Measurements from ENCODE around the gene PEMT.

The PEMT gene

GRCh38 chr17:17514993-17515933 is 76.2 kb downstream of the PEMT start:
- no peak for DNase-seq (ENCODE audit: low read depth)

- DNase-seq (ENCODE audit: low read depth): no peak
Observed at GRCh38 chr17:17514361-17514992, 77.0 kb downstream of the PEMT start.

GRCh38 chr17:17513626-17514025 is 77.9 kb downstream of the PEMT start:
- no peak for DNase-seq (ENCODE audit: low read depth)

- DNase-seq (ENCODE audit: low read depth): no peak
Observed at GRCh38 chr17:17512866-17513265, 78.6 kb downstream of the PEMT start.

- no peak for DNase-seq (ENCODE audit: low read depth)
Observed at GRCh38 chr17:17511881-17512858, 79.3 kb downstream of the PEMT start.

- no peak for DNase-seq (ENCODE audit: low read depth)
Observed at GRCh38 chr17:17511293-17511741, 80.2 kb downstream of the PEMT start.

- no peak for DNase-seq (ENCODE audit: low read depth)
Observed at GRCh38 chr17:17510456-17511292, 80.8 kb downstream of the PEMT start.

GRCh38 chr17:17509601-17510425 is 81.7 kb downstream of the PEMT start:
- DNase-seq (ENCODE audit: low read depth): no peak

- no peak for DNase-seq (ENCODE audit: low read depth)
Observed at GRCh38 chr17:17508646-17509591, 82.6 kb downstream of the PEMT start.

- DNase-seq (ENCODE audit: low read depth): no peak
Observed at GRCh38 chr17:17508019-17508535, 83.4 kb downstream of the PEMT start.

GRCh38 chr17:17507465-17508011 is 84.0 kb downstream of the PEMT start:
- no peak for DNase-seq (ENCODE audit: low read depth)

- DNase-seq (ENCODE audit: low read depth): no peak
Observed at GRCh38 chr17:17506893-17507464, 84.5 kb downstream of the PEMT start.

GRCh38 chr17:17506181-17506741 is 85.2 kb downstream of the PEMT start:
- no peak for DNase-seq (ENCODE audit: low read depth)

- no peak for DNase-seq (ENCODE audit: low read depth)
Observed at GRCh38 chr17:17505610-17506171, 85.8 kb downstream of the PEMT start.

GRCh38 chr17:17505151-17505550 is 86.4 kb downstream of the PEMT start:
- no peak for DNase-seq (ENCODE audit: low read depth)

GRCh38 chr17:17504341-17505140 is 87.0 kb downstream of the PEMT start:
- no peak for DNase-seq (ENCODE audit: low read depth)
